Measurements from ENCODE around the gene KCP.

KCP gene

GRCh38 chr7:128869944-128870285 is 40.6 kb downstream of the KCP start:
- FAIRE-seq = no peak

- no peak for FAIRE-seq
Measured at GRCh38 chr7:128869138-128869943, 41.2 kb downstream of the KCP start.

- no peak for FAIRE-seq
Measured at GRCh38 chr7:128868624-128869137, 41.8 kb downstream of the KCP start.

- no peak for FAIRE-seq
Measured at GRCh38 chr7:128867842-128868623, 42.5 kb downstream of the KCP start.

- FAIRE-seq = no peak
Measured at GRCh38 chr7:128867241-128867640, 43.3 kb downstream of the KCP start.

DNA sequence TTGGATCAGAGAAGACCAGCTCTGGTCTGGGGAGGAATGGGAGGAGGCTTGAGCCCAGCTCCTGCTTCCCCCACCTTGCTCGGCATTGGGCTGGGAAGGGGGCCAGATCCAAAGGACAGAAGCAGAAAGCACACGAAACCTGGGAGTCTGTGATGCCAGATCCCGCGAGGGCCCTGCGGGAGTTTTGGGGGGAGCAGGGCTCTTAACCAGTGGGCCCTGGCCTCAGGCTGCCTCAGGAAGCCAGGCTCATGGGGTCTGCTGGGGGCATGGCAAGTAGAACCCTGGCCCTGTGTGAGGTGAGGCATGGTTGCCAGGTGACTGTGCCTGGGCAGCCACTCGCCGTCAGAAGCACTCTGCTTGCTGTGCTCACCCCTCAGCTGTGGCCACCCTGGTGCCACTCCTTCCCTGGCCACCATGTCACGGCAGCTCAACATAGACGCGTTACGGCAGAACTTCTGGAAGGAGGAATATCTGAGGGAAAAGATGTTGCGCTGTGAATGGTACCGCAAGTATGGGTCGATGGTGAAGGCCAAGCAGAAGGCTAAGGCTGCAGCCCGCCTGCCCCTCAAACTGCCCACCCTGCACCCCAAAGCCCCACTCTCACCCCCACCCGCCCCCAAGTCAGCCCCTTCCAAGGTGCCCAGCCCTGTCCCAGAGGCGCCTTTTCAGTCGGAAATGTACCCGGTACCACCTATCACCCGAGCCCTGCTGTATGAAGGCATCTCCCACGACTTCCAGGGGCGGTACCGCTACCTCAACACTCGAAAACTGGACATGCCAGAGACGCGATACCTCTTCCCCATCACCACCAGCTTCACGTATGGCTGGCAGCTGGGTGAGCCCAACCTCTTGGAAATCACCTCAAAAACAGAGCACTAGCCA is 44.3 kb downstream of the KCP start:
- no peak for FAIRE-seq

- FAIRE-seq = no peak
Measured at GRCh38 chr7:128865303-128865702, 45.2 kb downstream of the KCP start.

- FAIRE-seq = no peak
Measured at GRCh38 chr7:128863433-128863989, 47.0 kb downstream of the KCP start.

DNA sequence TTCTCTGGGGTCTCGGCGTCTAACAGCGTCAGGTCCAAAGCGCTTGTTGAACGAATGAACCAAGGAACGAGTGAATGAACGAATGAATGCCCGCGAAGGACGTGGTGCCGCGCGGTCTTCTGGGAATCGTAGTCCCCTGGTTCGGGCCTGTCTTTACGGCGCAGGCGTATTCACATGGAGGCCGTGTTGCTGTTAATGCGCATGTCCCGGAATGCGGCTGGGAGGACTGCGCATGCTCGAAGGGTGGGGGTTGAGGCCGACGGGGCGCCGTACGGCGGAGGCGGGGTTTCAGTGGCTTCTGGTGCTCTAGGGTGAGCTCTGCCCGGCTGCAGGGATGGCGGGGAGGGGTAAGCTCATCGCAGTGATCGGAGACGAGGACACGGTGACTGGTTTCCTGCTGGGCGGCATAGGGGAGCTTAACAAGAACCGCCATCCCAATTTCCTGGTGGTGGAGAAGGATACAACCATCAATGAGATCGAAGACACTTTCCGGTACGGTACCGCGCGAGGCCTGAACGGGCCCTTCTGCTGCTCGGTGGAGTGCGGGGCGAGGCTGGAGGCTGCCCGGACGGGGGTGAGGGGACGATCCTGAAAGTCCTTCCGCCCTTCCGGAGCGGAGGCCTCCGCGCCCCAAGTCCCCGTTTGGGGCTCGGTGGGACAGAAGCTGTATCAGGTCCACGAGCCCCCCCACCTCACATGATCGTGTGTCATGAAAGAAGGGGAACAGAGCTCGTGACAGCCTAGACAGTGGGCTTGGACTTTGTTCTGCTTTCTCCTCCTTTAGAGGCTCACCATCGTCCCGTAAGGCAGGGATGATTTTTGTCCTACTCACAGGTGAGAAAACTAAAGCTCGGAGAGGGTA is 47.7 kb downstream of the KCP start, which contains the start of gene ATP6V1F:
TSS of gene ATP6V1F (plus strand) at position 286 of the 862 bp plus-strand sequence. CDS start at position 335, 49 bp downstream.
- peak; percentile 49 for FAIRE-seq

DNA sequence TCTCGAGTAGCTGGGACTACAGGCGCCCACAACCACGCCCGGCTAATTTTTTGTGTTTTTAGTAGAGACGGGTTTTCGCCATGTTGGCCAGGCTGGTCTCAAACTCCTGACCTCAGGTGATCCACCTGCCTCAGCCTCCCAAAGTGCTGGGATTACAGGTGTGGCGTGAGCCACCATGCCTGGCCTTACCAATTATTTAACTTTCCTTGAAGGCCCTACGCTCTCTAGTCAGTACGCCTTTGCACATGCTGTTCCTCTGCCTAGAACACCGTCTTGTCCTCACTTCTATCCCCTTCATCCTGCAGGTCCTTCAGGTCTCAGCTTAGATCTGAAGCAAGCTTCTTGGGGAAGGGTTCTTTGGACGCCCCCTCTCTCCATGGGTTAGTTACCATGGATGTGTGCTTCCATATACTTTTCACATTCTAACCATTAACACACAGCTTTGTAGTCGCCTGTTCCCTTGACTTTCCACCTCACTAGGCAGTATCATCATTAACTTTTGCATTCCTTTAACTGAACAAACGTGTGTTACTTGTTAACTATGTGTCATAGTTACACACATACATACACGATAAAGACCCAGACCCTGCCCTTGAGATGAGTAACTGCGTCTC is 48.4 kb downstream of the KCP start:
- no peak for FAIRE-seq

GRCh38 chr7:128860158-128861073 is 50.1 kb downstream of the KCP start:
- no peak for FAIRE-seq

DNA sequence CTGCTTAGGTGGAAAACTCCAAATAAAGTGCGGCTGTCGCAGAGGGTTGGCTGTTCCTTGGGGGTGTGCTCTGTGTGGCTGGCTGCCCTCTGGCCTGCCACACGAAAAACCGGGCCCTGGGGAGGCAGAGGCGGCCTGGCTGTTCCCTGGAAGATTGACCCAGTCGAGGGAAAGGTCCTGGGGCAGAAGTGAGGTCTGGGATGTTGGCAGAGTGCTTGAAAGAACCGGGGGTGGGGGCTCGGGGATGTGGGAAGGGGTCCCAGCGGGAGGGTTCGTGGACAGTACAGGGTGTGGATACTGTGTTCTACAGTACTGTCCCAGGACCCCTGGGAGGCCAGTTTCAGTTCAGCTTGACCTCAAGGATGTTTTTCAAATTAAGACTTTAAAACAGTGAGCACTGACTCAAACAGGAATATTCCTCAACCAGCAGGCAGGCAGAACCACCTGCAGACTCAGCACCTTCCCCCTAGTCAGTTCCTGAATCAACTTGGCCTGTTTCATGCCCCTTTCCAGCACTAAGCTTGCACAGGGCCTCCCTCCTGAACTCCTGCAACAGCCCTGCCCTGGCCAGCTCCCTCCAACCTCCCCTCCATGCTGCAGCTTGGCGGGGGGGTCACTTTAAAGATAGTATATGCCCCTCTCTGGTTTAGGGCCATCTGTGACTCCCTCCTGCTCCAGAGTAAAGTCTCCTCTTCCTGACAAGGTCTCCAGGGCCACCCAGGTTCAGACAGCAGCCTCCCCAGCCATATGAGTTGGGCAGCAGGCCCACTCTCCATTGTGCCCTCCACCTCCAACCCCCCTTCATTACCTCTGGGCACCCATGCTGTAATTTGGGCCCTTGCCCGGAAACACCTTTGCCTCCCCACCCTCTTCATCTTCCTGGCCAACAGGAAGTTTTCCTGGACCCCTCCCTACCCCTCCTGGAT is 51.0 kb downstream of the KCP start:
- no peak for FAIRE-seq

- FAIRE-seq = no peak
Measured at GRCh38 chr7:128858380-128859231, 51.9 kb downstream of the KCP start.

- FAIRE-seq = no peak
Measured at GRCh38 chr7:128856001-128856718, 54.3 kb downstream of the KCP start.

DNA sequence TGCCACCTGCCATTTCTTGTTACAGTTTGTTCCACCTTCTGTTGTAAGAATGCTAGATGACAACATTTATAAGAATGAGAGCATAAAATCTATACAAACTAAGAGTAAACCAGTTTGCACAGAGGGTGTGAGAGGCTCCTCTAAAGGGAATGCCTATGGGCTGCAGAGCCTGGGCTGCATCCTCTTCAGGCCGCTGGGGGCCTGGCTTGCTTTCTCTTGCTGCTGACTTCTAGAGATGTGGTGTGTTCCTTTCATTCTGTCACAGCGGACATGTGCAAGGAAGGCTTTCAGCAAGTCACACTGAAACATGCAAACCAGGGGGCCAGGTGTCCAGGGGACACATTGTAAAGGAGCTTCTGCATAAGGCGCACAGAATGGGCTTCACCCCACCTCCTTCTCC is 55.0 kb downstream of the KCP start:
- no peak for FAIRE-seq

DNA sequence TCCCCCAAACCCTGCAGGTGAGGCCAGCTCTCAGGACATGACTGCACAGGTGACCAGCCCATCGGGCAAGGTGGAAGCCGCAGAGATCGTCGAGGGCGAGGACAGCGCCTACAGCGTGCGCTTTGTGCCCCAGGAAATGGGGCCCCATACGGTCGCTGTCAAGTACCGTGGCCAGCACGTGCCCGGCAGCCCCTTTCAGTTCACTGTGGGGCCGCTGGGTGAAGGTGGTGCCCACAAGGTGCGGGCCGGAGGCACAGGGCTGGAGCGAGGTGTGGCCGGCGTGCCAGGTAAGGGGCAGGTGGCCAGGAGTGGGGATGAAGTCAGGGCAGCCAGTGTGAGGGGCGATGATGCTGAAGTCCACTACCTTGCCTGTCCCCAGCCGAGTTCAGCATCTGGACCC is 56.1 kb downstream of the KCP start:
- FAIRE-seq = no peak

DNA sequence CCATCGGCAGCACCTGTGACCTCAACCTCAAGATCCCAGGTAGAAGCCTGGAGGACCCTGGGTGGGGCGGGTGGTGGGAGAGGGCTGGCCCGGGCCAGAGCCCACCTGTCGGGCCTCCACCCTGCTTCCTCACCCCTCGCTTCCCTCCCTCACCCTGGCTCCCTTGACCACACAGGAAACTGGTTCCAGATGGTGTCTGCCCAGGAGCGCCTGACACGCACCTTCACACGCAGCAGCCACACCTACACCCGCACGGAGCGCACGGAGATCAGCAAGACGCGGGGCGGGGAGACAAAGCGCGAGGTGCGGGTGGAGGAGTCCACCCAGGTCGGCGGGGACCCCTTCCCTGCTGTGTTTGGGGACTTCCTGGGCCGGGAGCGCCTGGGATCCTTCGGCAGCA is 56.7 kb downstream of the KCP start:
- FAIRE-seq = no peak
